ENCODE measurements around the gene AFF3. TPM values are rescaled to one million over a fixed set of nuclear protein-coding genes. Genes with fewer than 3 reads are reported as not detected.

AFF3 gene
- total RNA-seq, 1 experiment from 2014 or later: 0.61 TPM

GRCh38 chr2:99728166-99728565 is 414.2 kb downstream of the AFF3 start:
- Histone ChIP-seq H3K9me2 (ENCODE audit: insufficient read depth) (no peaks in the 10 kb centered on the region), H3K27me3 (ENCODE audit: insufficient read depth, low read length) (peaks cover 12% of the 10 kb centered on the region; the same call in 1 of the 2 replicates), H3K9me3 (ENCODE audit: control insufficient read depth in 1 of 2, insufficient read depth in 1 of 2, low read depth in 1 of 2, low read length in 2 of 2) (no peaks in the 10 kb centered on the region), H3K4me2 (ENCODE audit: low read length) (no peak overlapping the region), H4K20me1 (ENCODE audit: insufficient read depth) (no peaks in the 10 kb centered on the region), H3K9ac (ENCODE audit: low read length) (no peak overlapping the region), H3K36me3 (ENCODE audit: control insufficient read depth in 1 of 2, insufficient read depth in 2 of 2, low read length in 2 of 2) (no peaks in the 10 kb centered on the region), H2AFZ (ENCODE audit: low read depth, low read length, poor library complexity, severe bottlenecking) (no peak overlapping the region), H3K27ac (ENCODE audit: low read depth, low read length) (no peak overlapping the region), H3K4me1 (ENCODE audit: control insufficient read depth in 1 of 2, insufficient read depth in 2 of 2, low read length in 2 of 2) (no peaks in the 10 kb centered on the region), H3K4me3 (replicated peaks in 1 of 2; ENCODE audit: low read depth in 1 of 2, low read length in 2 of 2) (no peak overlapping the region), H3K79me2 (ENCODE audit: insufficient read depth, low read length) (no peaks in the 10 kb centered on the region)
- intact Hi-C loops (cut with micrococcal nuclease): no loop called here
- no TSS peak for BruUV-seq (replicated peaks)
- POLR2A ChIA-PET: no interaction called here
- DNase-seq (ENCODE audit: low read depth, low spot score): no peak
- CTCF ChIA-PET: no interaction called here
- RAD21 ChIA-PET (ENCODE audit: low non-redundant PET in 1 of 2, low total read pairs in 2 of 2, uncharacterized antibody in 2 of 2, unreplicated experiment in 2 of 2): no interaction called here
- ATAC-seq: no peak
- TF ChIP-seq POLR2A (IDR thresholded peaks at IDR 0.05; ENCODE audit: borderline replicate concordance, extremely low read depth, insufficient read depth, insufficient read length): no peak
- no peak for TF ChIP-seq ZBTB33 (IDR thresholded peaks at IDR 0.05; ENCODE audit: extremely low read depth, insufficient replicate concordance, low read length)
- no peak for TF ChIP-seq SRF (IDR thresholded peaks at IDR 0.05; ENCODE audit: low read depth)
- no peak for TF ChIP-seq CBX3 (IDR thresholded peaks at IDR 0.05; ENCODE audit: low read depth)

GRCh38 chr2:99727199-99727598 is 415.2 kb downstream of the AFF3 start:
- ATAC-seq (no peak), DNase-seq (ENCODE audit: low read depth, low spot score) (no peak)
- ChIA-PET CTCF (interaction anchor here (1.8 kb wide), 1 partner anchor 535 kb away, joined by 6 read pairs; no protein-coding TSS in a partner anchor), POLR2A (no interaction called here), RAD21 (ENCODE audit: low non-redundant PET in 1 of 2, low total read pairs in 2 of 2, uncharacterized antibody in 2 of 2, unreplicated experiment in 2 of 2) (no interaction called here)
- no peaks in the 10 kb centered on the region for H3K9me2 ChIP-seq (ENCODE audit: insufficient read depth)
- no peaks in the 10 kb centered on the region for H3K9me3 ChIP-seq (ENCODE audit: control insufficient read depth in 1 of 2, insufficient read depth in 1 of 2, low read depth in 1 of 2, low read length in 2 of 2)
- peaks cover 12% of the 10 kb centered on the region; the same call in 1 of the 2 replicates for H3K27me3 ChIP-seq (ENCODE audit: insufficient read depth, low read length)
- BruUV-seq (replicated peaks): no TSS peak
- H2AFZ ChIP-seq (ENCODE audit: low read depth, low read length, poor library complexity, severe bottlenecking): no peak overlapping the region
- H3K9ac ChIP-seq (ENCODE audit: low read length): no peak overlapping the region
- no peak overlapping the region for H3K27ac ChIP-seq (ENCODE audit: low read depth, low read length)
- intact Hi-C loops (cut with micrococcal nuclease): loop anchor here (2.0 kb wide), 1 partner anchor 516 kb away; no protein-coding TSS in a partner anchor
- no peaks in the 10 kb centered on the region for H3K79me2 ChIP-seq (ENCODE audit: insufficient read depth, low read length)
- H3K4me3 ChIP-seq (replicated peaks in 1 of 2; ENCODE audit: low read depth in 1 of 2, low read length in 2 of 2): no peak overlapping the region
- no peaks in the 10 kb centered on the region for H3K36me3 ChIP-seq (ENCODE audit: control insufficient read depth in 1 of 2, insufficient read depth in 2 of 2, low read length in 2 of 2)
- no peaks in the 10 kb centered on the region for H4K20me1 ChIP-seq (ENCODE audit: insufficient read depth)
- H3K4me1 ChIP-seq (ENCODE audit: control insufficient read depth in 1 of 2, insufficient read depth in 2 of 2, low read length in 2 of 2): no peaks in the 10 kb centered on the region
- no peak overlapping the region for H3K4me2 ChIP-seq (ENCODE audit: low read length)
- TF ChIP-seq ATF3 (IDR thresholded peaks at IDR 0.05): no peak
- TF ChIP-seq MAX (IDR thresholded peaks at IDR 0.05): no peak
- no peak for TF ChIP-seq CEBPB (IDR thresholded peaks at IDR 0.05; ENCODE audit: low read depth)
- TF ChIP-seq CTCF (IDR thresholded peaks at IDR 0.05 in 2 of 3, conservative IDR thresholded peaks at IDR 0.05 in 1 of 3; ENCODE audit: borderline replicate concordance in 1 of 3, insufficient read depth in 1 of 3, low read depth in 2 of 3, low read length in 2 of 3): no peak
- no peak for TF ChIP-seq EZH2phosphoT487 (IDR thresholded peaks at IDR 0.05; ENCODE audit: borderline replicate concordance)
- TF ChIP-seq EZH2 (IDR thresholded peaks at IDR 0.05): no peak
- no peak for TF ChIP-seq JUND (IDR thresholded peaks at IDR 0.05)
- TF ChIP-seq ZBTB33 (IDR thresholded peaks at IDR 0.05; ENCODE audit: extremely low read depth, insufficient replicate concordance, low read length): no peak
- no peak for TF ChIP-seq TCF7L2 (IDR thresholded peaks at IDR 0.05; ENCODE audit: borderline replicate concordance, extremely low read depth, insufficient read depth, insufficient read length)

Data from HCT116 (cell line).